ENCODE results near the gene KISS1R. TPM values are rescaled to one million over a fixed set of nuclear protein-coding genes. Genes with fewer than 3 reads are reported as not detected.

The KISS1R gene
- total RNA-seq, 1 donor from 2014 or later = 0.92 TPM

GRCh38 chr19:902093-902370 is 15.1 kb upstream of the KISS1R start:
- no peak for TF ChIP-seq CTCF (conservative IDR thresholded peaks at IDR 0.05; ENCODE audit: low read depth, low read length)

GRCh38 chr19:902446-903226 is 14.5 kb upstream of the KISS1R start:
- TF ChIP-seq CTCF (conservative IDR thresholded peaks at IDR 0.05; ENCODE audit: low read depth, low read length) = no peak
- no peak for DNase-seq (ENCODE audit: low read depth)
- no peak overlapping the region for H3K4me3 ChIP-seq (ENCODE audit: low read depth, low read length)

More at GRCh38 chr19:902093-902370, 15.1 kb upstream of the KISS1R start:
- H3K4me3 ChIP-seq (ENCODE audit: low read depth, low read length) = no peak overlapping the region
- no peak for DNase-seq (ENCODE audit: low read depth)

DNA sequence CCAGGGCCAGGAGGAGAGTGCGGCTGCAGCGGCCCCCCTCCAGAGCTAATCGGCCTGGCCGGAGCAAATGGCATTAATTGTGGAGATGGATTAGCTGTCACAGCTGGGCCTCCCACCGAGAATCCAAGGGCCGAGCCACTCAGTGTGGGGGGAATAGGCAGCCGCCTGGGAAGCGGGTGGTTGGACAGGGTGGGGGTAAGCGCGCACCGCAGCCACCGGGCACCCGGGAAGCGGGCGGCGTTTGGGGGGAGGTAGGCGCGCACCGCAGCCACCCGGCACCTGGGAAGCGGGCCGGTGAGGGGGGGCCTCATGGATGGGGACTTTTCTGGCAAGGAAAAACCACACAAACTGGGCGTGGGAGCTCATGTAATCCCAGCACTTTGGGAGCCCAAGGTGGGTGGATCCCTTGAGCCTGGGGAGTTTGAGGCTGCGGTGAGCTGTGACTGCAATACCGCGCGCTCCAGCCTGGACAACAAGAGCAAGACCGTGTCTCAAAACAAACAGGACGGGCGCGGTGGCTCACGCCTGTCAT is 13.8 kb upstream of the KISS1R start:
- H3K4me3 ChIP-seq (ENCODE audit: low read depth, low read length) = no peak overlapping the region
- no peak for TF ChIP-seq CTCF (conservative IDR thresholded peaks at IDR 0.05; ENCODE audit: low read depth, low read length)
- DNase-seq (ENCODE audit: low read depth) = no peak

DNA sequence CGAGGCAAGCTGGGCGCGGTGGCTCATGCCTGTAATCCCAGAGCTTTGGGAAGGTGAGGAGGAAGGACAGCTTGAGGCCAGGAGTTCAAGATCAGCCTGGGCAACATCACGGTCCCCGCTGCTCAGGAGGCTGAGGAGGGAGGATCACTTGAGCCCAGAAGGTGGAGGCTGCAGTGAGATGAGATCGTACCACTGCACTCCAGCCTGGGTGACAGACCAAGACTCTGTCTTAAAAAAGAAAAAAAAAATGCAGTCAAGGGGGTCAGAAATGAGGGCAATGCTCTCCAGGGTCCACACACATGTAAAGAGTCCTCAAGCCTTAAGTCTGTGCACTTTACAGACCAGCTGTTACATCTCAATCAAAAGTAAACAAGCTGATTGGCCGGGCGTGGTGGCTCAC is 12.6 kb upstream of the KISS1R start:
- no peak for DNase-seq (ENCODE audit: low read depth)
- no peak for TF ChIP-seq CTCF (conservative IDR thresholded peaks at IDR 0.05; ENCODE audit: low read depth, low read length)
- no peak overlapping the region for H3K4me3 ChIP-seq (ENCODE audit: low read depth, low read length)

- TF ChIP-seq CTCF (conservative IDR thresholded peaks at IDR 0.05; ENCODE audit: low read depth, low read length) = no peak
These were observed 10.7 kb upstream of the KISS1R start for GRCh38 chr19:906480-906879.

GRCh38 chr19:907183-907853 is 9.8 kb upstream of the KISS1R start:
- H3K4me3 ChIP-seq (ENCODE audit: low read depth, low read length) = no peak overlapping the region
- no peak for DNase-seq (ENCODE audit: low read depth)
- TF ChIP-seq CTCF (conservative IDR thresholded peaks at IDR 0.05; ENCODE audit: low read depth, low read length) = no peak

More at GRCh38 chr19:906480-906879, 10.7 kb upstream of the KISS1R start:
- H3K4me3 ChIP-seq (ENCODE audit: low read depth, low read length) = no peak overlapping the region
- DNase-seq (ENCODE audit: low read depth) = no peak
